NK-92 (cell line): ENCODE measurements around the gene ZNF366.

Source experiments
- DNase-seq: peaks from one replicate; lab custom pipeline; 2025; ENCODE audit not compliant: unreplicated experiment; lab: John Stamatoyannopoulos, UW

ZNF366 gene

GRCh38 chr5:72494623-72495124, 12.5 kb downstream of the ZNF366 start:
- DNase-seq, result no peak

GRCh38 chr5:72489536-72489935, 17.7 kb downstream of the ZNF366 start:
- DNase-seq, result no peak

GRCh38 chr5:72488756-72489155, 18.5 kb downstream of the ZNF366 start:
- no peak for DNase-seq

GRCh38 chr5:72487177-72487576, 20.0 kb downstream of the ZNF366 start:
- DNase-seq, result no peak

- no peak for DNase-seq
Measured at GRCh38 chr5:72486371-72486770, 20.8 kb downstream of the ZNF366 start.

- no peak for DNase-seq
Measured at GRCh38 chr5:72485430-72485974, 21.7 kb downstream of the ZNF366 start.

GRCh38 chr5:72482046-72482445, 25.2 kb downstream of the ZNF366 start:
- DNase-seq, result no peak

- DNase-seq, result no peak
Measured at GRCh38 chr5:72480841-72481240, 26.4 kb downstream of the ZNF366 start.

- DNase-seq, result no peak
Measured at GRCh38 chr5:72479921-72480320, 27.3 kb downstream of the ZNF366 start.

GRCh38 chr5:72478684-72479083, 28.5 kb downstream of the ZNF366 start:
- DNase-seq, result no peak

- no peak for DNase-seq
Measured at GRCh38 chr5:72478276-72478675, 28.9 kb downstream of the ZNF366 start.

GRCh38 chr5:72477644-72478043, 29.6 kb downstream of the ZNF366 start:
- DNase-seq, result no peak

GRCh38 chr5:72477176-72477575, 30.0 kb downstream of the ZNF366 start:
- DNase-seq, result no peak

GRCh38 chr5:72476721-72477120, 30.5 kb downstream of the ZNF366 start:
- no peak for DNase-seq

- no peak for DNase-seq
Measured at GRCh38 chr5:72476275-72476674, 30.9 kb downstream of the ZNF366 start.

GRCh38 chr5:72474516-72474915, 32.7 kb downstream of the ZNF366 start:
- no peak for DNase-seq

- DNase-seq, result no peak
Measured at GRCh38 chr5:72474046-72474500, 33.1 kb downstream of the ZNF366 start.

GRCh38 chr5:72472666-72473422, 34.4 kb downstream of the ZNF366 start:
- no peak for DNase-seq

GRCh38 chr5:72472031-72472430, 35.2 kb downstream of the ZNF366 start:
- DNase-seq, result no peak

GRCh38 chr5:72470826-72471225, 36.4 kb downstream of the ZNF366 start:
- no peak for DNase-seq

- no peak for DNase-seq
Measured at GRCh38 chr5:72468606-72469005, 38.6 kb downstream of the ZNF366 start.

- no peak for DNase-seq
Measured at GRCh38 chr5:72468024-72468423, 39.2 kb downstream of the ZNF366 start.

- DNase-seq, result no peak
Measured at GRCh38 chr5:72467461-72467860, 39.7 kb downstream of the ZNF366 start.
